GM12864 (cell line): ENCODE measurements around the gene ANKUB1.

Experiments
- DNase-seq: peaks from one replicate; pipeline ENCODE4 v3.0.0-alpha.2; 2011; ENCODE audit warnings: low read depth
- H3K4me3 ChIP-seq: 2 replicates; pipeline ENCODE4 v1.5.1; 2011; ENCODE audit warnings: mild to moderate bottlenecking, low read depth, low read length, control low read depth
- TF ChIP-seq, protein P1 (sequence below): IDR thresholded peaks from 2 replicates; pipeline ENCODE4 v1.5.1; 2011; ENCODE audit warnings: low read depth, mild to moderate bottlenecking, moderate library complexity, low read length, control low read depth, inconsistent platforms; ENCODE audit errors: missing control alignments

The ANKUB1 gene

DNA sequence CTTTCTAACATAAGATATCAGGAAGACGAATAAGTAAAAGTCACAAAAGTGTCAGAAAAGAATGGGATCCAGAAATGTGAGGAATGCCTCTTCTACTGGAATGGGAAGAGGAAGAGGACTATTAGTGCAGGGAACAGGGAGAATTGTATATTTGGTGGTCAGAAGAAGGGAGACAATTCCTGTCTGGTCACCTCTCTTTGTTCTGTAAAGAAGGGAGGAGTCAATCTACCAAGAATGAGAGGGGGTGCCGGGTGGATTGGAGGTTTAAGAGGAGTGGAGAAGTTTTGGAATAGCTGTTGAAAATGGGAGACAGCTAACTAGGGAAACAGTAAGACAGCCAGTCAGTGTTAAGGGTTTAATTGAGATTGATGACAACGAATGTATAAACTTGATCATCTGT, 60.1 kb downstream of the ANKUB1 start:
- TF ChIP-seq, protein P1, sequence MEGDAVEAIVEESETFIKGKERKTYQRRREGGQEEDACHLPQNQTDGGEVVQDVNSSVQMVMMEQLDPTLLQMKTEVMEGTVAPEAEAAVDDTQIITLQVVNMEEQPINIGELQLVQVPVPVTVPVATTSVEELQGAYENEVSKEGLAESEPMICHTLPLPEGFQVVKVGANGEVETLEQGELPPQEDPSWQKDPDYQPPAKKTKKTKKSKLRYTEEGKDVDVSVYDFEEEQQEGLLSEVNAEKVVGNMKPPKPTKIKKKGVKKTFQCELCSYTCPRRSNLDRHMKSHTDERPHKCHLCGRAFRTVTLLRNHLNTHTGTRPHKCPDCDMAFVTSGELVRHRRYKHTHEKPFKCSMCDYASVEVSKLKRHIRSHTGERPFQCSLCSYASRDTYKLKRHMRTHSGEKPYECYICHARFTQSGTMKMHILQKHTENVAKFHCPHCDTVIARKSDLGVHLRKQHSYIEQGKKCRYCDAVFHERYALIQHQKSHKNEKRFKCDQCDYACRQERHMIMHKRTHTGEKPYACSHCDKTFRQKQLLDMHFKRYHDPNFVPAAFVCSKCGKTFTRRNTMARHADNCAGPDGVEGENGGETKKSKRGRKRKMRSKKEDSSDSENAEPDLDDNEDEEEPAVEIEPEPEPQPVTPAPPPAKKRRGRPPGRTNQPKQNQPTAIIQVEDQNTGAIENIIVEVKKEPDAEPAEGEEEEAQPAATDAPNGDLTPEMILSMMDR: no peak
- DNase-seq: no peak
- no peak overlapping the region for H3K4me3 ChIP-seq

GRCh38 chr3:149727656-149728055, 64.7 kb downstream of the ANKUB1 start:
- no peak for DNase-seq
- no peak overlapping the region for H3K4me3 ChIP-seq
- TF ChIP-seq, protein P1: no peak

GRCh38 chr3:149726716-149727407, 65.5 kb downstream of the ANKUB1 start:
- DNase-seq: peak; percentile 30
- TF ChIP-seq, protein P1: no peak
- no peak overlapping the region for H3K4me3 ChIP-seq

- H3K4me3 ChIP-seq: no peak overlapping the region
- no peak for DNase-seq
- TF ChIP-seq, protein P1: no peak
These were observed 68.6 kb downstream of the ANKUB1 start for GRCh38 chr3:149723781-149724180.

DNA sequence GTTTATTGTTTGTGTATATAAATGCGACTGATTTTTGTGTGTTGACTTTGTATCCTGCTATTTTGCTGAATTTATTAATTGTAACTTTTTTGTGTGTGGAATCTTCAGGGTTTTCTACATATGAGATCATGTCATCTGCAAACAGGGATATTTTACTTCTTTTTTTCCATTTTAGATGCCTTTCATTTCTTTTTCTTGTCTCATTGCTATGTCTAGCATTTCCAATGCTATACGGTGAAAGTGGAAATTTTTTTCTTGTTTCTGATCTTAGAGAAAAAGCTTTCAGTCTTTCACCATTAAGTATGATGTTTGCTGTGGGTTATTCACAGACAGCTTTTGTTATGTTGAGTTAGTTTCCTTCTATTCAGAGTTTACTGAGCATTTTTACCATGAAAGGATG, 71.4 kb downstream of the ANKUB1 start:
- H3K4me3 ChIP-seq: no peak overlapping the region
- TF ChIP-seq, protein P1: no peak
- DNase-seq: no peak

GRCh38 chr3:149717391-149718056, 74.8 kb downstream of the ANKUB1 start:
- no peak for DNase-seq
- TF ChIP-seq, protein P1: peak; percentile 66
- peak overlapping the region; percentile 22 for H3K4me3 ChIP-seq
